Subcutaneous abdominal adipose tissue (tissue), 5 donors: Measurements from ENCODE around the gene RFX2.

Experiments used
- H3K27ac ChIP-seq: one replicate; pipeline ENCODE4 v1.7.0; 2013; ENCODE audit warnings: low read depth, mild to moderate bottlenecking, inconsistent platforms, low read length, moderate library complexity
- H3K27me3 ChIP-seq, 5 donors: one replicate each; pipeline ENCODE4 v1.7.0; 2013; ENCODE audit warnings: low read length in 5 of 5, inconsistent platforms in 1 of 5; ENCODE audit not compliant: control insufficient read depth in 5 of 5, insufficient read depth in 4 of 5
- H3K36me3 ChIP-seq, 5 donors: one replicate each; pipeline ENCODE4 v1.7.0; 2013; ENCODE audit warnings: low read length in 5 of 5; ENCODE audit not compliant: control insufficient read depth in 5 of 5, insufficient read depth in 5 of 5
- H3K4me1 ChIP-seq, 5 donors: one replicate each; pipeline ENCODE4 v1.7.0; 2013; ENCODE audit warnings: low read length in 5 of 5, mild to moderate bottlenecking in 3 of 5, moderate library complexity in 1 of 5; ENCODE audit not compliant: control insufficient read depth in 5 of 5, insufficient read depth in 5 of 5
- H3K4me3 ChIP-seq, 5 donors: one replicate each; pipeline ENCODE4 v1.7.0; 2013; ENCODE audit warnings: low read length in 5 of 5, low read depth in 1 of 5
- H3K9ac ChIP-seq, 5 donors: one replicate each; pipeline ENCODE4 v1.7.0; 2013; ENCODE audit warnings: low read length in 5 of 5, mild to moderate bottlenecking in 4 of 5, moderate library complexity in 3 of 5
- H3K9me3 ChIP-seq, 5 donors: one replicate each; pipeline ENCODE4 v1.7.0; 2013; ENCODE audit warnings: low read length in 5 of 5; ENCODE audit not compliant: control insufficient read depth in 5 of 5
- donor health status: healthy.
- donor health status: healthy.
- donor health status: healthy.
- donor health status: healthy.
- donor health status: healthy.

The RFX2 gene

DNA sequence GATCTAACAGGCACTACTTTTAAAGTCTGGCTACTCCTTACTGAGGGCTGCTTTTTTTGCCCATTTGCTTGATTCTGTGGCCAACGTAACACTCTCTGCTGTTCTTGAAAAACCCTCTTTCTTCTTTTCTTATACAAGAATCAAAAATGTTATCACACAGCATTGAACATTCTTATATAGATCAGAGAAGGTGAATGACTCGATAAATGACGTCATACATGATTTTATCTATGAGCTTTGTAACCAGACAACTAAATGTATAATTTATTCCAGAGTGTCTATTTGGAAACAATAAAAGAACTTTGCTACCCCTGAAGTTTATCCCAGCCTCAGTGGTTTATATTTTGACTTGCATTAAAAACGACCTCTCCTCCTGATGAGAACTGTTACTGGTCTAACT, 12.4 kb downstream of the RFX2 start:
- Histone ChIP-seq H3K4me1 (peaks cover 4 to 38% (median 31%) of the 10 kb centered on the region in 5 donors), H3K4me3 (no peak overlapping the region), H3K27me3 (no peaks in the 10 kb centered on the region), H3K9ac (peak overlapping the region in 2 of 5 donors; percentile 54 to 70), H3K9me3 (no peaks in the 10 kb centered on the region), H3K36me3 (no peaks in the 10 kb centered on the region), H3K27ac (peak overlapping the region; percentile 94)

DNA sequence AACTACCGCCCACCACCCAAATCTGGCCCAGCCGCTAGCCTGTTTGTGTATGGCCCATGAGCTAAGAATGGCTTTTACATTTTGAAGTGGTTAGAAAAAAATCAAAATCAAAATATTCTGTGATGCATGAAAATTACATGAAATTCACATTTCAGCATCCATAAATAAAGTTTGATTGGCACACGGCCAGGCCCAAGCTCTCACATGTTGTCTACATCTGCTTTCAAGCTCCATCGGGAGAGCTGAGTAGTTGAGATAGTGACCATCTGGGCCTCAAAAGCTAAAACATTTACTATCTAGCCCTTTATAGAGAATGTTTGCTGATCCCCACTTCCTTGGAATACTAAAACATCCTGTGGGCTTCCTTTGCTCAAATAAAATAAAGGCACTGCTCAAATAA, 14.5 kb downstream of the RFX2 start:
- Histone ChIP-seq H3K4me1 (peaks cover 6 to 50% (median 45%) of the 10 kb centered on the region in 5 donors), H3K4me3 (no peak overlapping the region), H3K36me3 (no peaks in the 10 kb centered on the region), H3K27me3 (no peaks in the 10 kb centered on the region), H3K9ac (no peak overlapping the region), H3K27ac (no peak overlapping the region), H3K9me3 (no peaks in the 10 kb centered on the region)

DNA sequence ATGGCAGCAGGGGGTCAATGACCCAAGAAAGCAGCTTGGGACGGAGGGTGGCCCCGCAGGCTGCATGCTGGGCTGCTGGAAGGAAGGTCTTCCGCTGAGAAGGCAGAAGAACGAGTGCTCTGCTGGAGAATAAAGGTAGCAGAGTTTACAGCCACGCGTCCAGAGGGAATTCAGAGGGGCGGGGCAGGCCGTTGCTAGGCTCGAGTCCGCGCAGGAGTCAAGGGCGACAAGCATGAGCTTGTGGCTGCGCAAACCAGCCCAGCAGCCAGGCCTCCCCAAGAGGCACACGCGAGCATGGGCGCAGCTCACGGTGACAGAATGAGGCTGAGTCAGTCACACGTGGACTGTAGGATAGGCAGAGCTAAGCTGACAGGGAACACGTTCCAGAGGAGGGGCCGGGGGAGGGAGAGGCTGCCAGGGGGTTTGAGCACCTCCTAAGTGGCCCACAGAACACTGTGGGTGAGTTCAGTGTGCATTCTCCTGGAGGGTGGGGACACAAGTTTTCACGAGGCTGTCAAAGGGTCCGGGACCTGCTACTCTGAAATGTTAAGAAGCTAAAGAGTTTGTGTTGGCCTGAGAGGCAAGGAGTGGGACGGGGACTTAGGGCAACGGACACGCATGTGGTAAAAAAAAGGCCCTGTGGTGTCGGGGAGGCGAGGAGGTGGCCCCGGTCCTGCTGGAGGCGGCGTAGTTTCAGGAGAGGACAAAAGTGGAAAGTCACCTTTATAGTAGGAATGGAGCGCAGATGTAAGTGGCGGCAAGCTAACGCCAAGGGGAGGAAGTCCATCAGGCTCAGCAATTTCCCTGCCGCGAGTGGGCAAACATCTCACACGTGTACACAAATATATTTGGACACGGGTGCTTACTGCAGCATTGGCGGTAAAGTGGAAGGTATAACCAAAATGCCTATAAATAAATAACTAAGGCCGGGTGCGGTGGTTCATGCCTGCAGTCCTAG, 17.7 kb downstream of the RFX2 start:
- H3K4me1 ChIP-seq: peaks cover 5 to 37% (median 37%) of the 10 kb centered on the region in 5 donors
- no peaks in the 10 kb centered on the region for H3K36me3 ChIP-seq
- H3K9ac ChIP-seq: peak overlapping the region in 2 of 5 donors; percentile 58 to 68
- no peaks in the 10 kb centered on the region for H3K27me3 ChIP-seq
- peak overlapping the region; percentile 83 for H3K27ac ChIP-seq
- no peaks in the 10 kb centered on the region for H3K9me3 ChIP-seq
- H3K4me3 ChIP-seq: peak overlapping the region; percentile 32 to 52 (median 40)

DNA sequence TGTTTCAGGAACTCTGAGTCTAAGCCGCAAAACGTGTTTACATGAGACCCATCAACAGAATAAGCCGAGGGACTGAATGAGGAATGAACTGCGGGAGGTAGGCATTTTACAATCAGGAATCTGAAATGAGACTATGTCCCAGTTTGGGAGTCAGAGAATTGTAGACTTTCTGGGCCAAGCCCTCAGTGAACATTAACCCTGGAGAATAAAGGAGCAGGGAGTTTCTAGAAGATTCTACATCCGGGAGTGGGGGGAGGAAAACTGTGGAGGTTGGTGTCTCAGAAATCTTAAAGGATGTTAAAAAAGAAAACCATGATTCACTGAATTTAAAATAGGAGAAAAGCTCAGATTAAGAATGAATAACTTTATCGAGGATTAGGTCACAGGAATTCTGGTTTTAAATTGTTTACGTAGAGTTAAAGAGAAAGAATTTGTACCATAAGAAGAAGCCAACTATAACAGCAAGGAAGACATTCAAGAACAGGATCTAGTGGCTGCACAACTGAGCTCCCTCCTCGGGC, 18.5 kb downstream of the RFX2 start:
- Histone ChIP-seq H3K27me3 (no peaks in the 10 kb centered on the region), H3K9me3 (no peaks in the 10 kb centered on the region), H3K4me3 (peak overlapping the region; percentile 25 to 52 (median 40)), H3K4me1 (peaks cover 12 to 45% (median 45%) of the 10 kb centered on the region in 5 donors), H3K27ac (peak overlapping the region; percentile 83), H3K9ac (peak overlapping the region in 2 of 5 donors; percentile 58 to 68), H3K36me3 (no peaks in the 10 kb centered on the region)

DNA sequence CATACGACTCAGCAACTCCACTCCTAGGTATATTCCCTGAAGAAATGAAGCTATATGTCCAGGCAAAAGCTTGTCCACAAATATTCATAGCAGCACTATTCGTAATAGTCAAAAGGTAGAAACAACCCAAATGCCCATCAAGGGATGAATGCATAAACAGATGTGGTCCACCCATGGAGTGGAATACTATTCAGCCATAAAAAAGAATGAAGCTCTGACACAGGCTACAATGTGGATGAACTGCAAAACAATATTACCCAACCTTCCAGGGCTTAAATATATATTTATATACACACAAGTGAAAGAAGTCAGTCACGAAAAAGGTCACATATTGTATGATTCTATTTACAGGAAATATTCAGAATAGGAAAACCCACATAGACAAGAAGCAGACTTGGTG, 19.7 kb downstream of the RFX2 start:
- Histone ChIP-seq H3K27ac (no peak overlapping the region), H3K4me1 (peaks cover 14 to 53% (median 52%) of the 10 kb centered on the region in 5 donors), H3K36me3 (no peaks in the 10 kb centered on the region), H3K27me3 (no peaks in the 10 kb centered on the region), H3K9ac (no peak overlapping the region), H3K4me3 (no peak overlapping the region), H3K9me3 (no peaks in the 10 kb centered on the region)

DNA sequence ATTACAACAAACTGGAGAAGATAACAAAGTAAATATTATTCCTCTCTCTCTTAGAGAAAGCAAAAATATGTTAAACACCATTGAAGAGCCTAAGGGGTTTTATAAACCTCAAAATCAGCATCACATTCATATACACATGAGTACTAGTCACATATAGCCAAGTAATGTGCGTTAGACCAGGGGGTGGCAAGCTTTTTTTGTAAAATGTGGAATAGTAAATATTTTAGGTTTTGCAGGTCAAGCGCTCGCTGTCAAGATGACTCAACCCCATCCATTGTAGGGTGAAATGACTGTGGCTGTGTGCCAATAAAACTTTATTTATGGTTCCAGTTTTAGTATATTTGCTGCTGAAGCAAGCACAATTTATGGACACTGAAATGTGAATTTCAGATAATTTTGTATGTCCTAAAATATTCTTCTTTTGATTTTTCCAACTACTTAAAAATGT, 21.7 kb downstream of the RFX2 start:
- no peaks in the 10 kb centered on the region for H3K9me3 ChIP-seq
- H3K27me3 ChIP-seq: no peaks in the 10 kb centered on the region
- no peaks in the 10 kb centered on the region for H3K36me3 ChIP-seq
- peak overlapping the region in 3 of 5 donors; percentile 32 to 39 (median 37) for H3K4me3 ChIP-seq
- peak overlapping the region; percentile 90 for H3K27ac ChIP-seq
- H3K4me1 ChIP-seq: peaks cover 14 to 54% (median 52%) of the 10 kb centered on the region in 5 donors
- H3K9ac ChIP-seq: no peak overlapping the region

DNA sequence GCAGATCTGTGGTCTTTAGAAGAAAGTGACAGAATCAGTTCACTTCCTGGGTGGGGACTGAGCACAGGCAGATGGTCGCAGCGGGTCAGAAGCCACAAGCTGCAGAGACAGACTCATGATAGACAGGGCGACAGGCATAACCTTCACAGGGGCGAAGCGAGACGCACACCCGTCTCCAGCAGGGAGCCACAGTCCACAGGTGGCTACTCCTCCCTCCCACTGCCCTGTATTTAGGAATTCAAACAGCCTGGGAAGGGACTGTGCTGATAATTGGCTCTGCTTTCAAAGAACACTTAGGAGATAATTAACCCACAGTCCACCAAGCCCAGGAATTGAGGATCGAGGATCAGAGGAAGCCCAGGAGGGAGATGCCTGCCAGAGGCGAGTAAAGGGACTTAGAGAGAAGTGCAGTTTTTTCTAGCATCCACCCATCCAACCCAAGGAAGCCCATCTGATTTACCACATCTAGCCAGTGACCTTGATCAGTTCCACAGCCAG, 23.2 kb downstream of the RFX2 start:
- Histone ChIP-seq H3K4me1 (peaks cover 14 to 47% (median 45%) of the 10 kb centered on the region in 5 donors), H3K36me3 (no peaks in the 10 kb centered on the region), H3K27ac (peak overlapping the region; percentile 90), H3K4me3 (peak overlapping the region in 4 of 5 donors; percentile 5 to 35 (median 19)), H3K9ac (peak overlapping the region in 3 of 5 donors; percentile 24 to 71 (median 49)), H3K27me3 (no peaks in the 10 kb centered on the region), H3K9me3 (no peaks in the 10 kb centered on the region)

DNA sequence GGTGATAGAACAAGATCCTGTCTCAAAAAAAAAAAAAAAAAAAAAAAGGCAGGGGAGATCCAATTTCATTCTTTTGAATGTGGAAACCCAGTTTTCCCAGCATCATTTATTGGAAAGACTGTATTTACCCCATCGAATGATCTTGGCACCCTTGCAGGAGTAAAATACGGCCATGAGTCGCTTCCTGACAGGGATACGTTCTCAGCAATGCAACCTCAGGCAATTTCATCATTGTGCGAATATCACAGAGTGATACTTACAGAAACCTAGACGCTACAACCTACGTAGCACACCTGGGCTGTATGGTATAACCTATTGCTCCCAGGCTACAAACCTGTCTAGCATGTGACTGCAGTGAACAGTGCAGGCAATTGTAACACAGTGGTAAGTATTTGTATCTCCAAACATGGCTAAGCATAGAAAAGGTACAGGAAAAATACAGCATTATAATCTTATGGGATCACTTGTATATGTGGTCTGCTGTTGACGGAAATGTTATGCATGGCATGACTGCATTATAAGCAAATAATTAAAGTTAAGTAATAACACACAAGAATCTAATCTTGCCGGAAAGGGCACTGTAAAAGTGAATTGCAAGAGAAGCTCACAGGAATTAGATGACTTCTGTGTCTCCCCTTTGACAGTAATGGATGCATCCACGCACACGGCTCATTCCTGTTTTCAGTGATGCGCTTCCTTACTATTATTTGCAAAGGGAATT, 24.1 kb downstream of the RFX2 start:
- H3K9me3 ChIP-seq: no peaks in the 10 kb centered on the region
- no peak overlapping the region for H3K4me3 ChIP-seq
- H3K27ac ChIP-seq: peak overlapping the region; percentile 90
- H3K27me3 ChIP-seq: no peaks in the 10 kb centered on the region
- H3K9ac ChIP-seq: no peak overlapping the region
- H3K4me1 ChIP-seq: peaks cover 12 to 38% (median 36%) of the 10 kb centered on the region in 5 donors
- no peaks in the 10 kb centered on the region for H3K36me3 ChIP-seq

DNA sequence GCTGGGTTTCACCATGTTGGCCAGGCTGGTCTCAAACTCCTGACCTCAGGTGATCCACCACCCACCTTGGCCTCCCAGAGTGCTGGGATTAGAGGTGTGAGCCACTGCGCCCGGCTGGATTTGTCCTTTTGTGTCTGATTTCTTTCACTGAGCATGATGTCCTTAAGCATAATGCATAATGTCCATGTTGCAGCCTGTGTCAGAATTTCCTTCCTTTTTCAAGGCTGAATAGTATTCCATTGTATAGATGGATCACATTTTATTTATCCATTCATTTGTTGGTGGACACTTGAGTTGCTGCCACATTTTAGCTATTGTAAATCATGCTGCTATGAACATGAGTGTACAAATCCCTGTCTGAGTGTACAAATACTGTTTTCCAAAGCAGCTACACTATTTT, 25.5 kb downstream of the RFX2 start:
- Histone ChIP-seq H3K9ac (no peak overlapping the region), H3K4me3 (no peak overlapping the region), H3K9me3 (no peaks in the 10 kb centered on the region), H3K36me3 (no peaks in the 10 kb centered on the region), H3K4me1 (peaks cover 12 to 43% (median 40%) of the 10 kb centered on the region in 5 donors), H3K27me3 (no peaks in the 10 kb centered on the region), H3K27ac (no peak overlapping the region)
